Measurements from ENCODE around the gene RMC1. TPM values are rescaled to one million over a fixed set of nuclear protein-coding genes. Genes with fewer than 3 reads are reported as not detected.

Gene RMC1
- total RNA-seq, 1 donor from 2014 or later: 26.8 TPM

DNA sequence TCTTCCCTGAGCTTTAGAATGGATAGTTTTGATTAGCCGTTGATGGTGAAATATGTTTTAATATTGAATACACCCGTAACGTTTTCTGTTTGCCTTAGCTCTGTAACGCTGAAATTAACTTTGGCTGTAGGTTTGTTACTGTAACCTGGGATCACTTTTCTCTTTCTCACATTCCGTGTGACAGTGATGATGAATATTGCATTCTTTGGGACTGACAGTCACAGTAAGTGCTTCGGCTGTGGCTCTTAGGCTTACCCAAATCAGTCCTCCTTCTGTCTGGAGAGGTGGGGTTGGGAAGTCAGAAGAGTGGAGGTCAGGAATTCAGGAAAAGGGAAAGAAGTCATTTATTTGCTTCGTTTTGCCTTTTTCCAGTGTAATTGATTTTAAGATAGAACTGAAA, 18.0 kb downstream of the RMC1 start:
- H3K9me3 Mint-ChIP-seq (ENCODE audit: low read depth): no peaks in the 10 kb centered on the region
- DNase-seq (ENCODE audit: low spot score): no peak
- H3K4me3 Mint-ChIP-seq (ENCODE audit: unreplicated experiment): no peak overlapping the region
- no peaks in the 10 kb centered on the region for H3K27me3 Mint-ChIP-seq (ENCODE audit: low read depth)
- TF ChIP-seq, protein P1, sequence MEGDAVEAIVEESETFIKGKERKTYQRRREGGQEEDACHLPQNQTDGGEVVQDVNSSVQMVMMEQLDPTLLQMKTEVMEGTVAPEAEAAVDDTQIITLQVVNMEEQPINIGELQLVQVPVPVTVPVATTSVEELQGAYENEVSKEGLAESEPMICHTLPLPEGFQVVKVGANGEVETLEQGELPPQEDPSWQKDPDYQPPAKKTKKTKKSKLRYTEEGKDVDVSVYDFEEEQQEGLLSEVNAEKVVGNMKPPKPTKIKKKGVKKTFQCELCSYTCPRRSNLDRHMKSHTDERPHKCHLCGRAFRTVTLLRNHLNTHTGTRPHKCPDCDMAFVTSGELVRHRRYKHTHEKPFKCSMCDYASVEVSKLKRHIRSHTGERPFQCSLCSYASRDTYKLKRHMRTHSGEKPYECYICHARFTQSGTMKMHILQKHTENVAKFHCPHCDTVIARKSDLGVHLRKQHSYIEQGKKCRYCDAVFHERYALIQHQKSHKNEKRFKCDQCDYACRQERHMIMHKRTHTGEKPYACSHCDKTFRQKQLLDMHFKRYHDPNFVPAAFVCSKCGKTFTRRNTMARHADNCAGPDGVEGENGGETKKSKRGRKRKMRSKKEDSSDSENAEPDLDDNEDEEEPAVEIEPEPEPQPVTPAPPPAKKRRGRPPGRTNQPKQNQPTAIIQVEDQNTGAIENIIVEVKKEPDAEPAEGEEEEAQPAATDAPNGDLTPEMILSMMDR (IDR thresholded peaks at IDR 0.05): no peak
- peaks cover 30% of the 10 kb centered on the region for H3K36me3 Mint-ChIP-seq (ENCODE audit: low read depth)
- H3K4me1 Mint-ChIP-seq (ENCODE audit: low read depth): peaks cover 24% of the 10 kb centered on the region
- H3K27ac Mint-ChIP-seq (ENCODE audit: unreplicated experiment): peak overlapping the region; percentile 84

DNA sequence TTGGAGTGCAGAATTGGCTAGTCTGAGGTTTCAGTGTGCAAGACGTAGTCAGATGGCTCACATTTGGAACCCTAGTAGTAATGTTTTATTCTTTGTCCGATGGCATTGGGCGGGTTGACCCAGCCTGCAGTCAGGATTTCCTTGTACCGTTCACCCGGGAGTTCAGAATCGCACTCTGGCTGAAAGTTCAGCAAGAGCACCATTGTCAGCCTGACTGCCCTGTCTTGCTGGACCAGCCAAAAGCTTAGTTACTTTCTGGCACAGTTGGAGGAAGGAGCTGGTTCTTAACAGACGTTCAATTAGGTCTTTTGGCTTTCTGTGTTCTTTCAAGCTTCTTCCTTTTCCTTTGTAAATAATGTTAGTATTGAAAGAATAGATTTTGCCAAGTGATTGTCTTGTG, 18.6 kb downstream of the RMC1 start:
- Mint-ChIP-seq H3K4me3 (ENCODE audit: unreplicated experiment) (no peak overlapping the region), H3K9me3 (ENCODE audit: low read depth) (no peaks in the 10 kb centered on the region), H3K27me3 (ENCODE audit: low read depth) (no peaks in the 10 kb centered on the region), H3K27ac (ENCODE audit: unreplicated experiment) (peak overlapping the region; percentile 84), H3K4me1 (ENCODE audit: low read depth) (peaks cover 24% of the 10 kb centered on the region), H3K36me3 (ENCODE audit: low read depth) (peaks cover 34% of the 10 kb centered on the region)
- no peak for DNase-seq (ENCODE audit: low spot score)
- TF ChIP-seq, protein P1 (IDR thresholded peaks at IDR 0.05): no peak

DNA sequence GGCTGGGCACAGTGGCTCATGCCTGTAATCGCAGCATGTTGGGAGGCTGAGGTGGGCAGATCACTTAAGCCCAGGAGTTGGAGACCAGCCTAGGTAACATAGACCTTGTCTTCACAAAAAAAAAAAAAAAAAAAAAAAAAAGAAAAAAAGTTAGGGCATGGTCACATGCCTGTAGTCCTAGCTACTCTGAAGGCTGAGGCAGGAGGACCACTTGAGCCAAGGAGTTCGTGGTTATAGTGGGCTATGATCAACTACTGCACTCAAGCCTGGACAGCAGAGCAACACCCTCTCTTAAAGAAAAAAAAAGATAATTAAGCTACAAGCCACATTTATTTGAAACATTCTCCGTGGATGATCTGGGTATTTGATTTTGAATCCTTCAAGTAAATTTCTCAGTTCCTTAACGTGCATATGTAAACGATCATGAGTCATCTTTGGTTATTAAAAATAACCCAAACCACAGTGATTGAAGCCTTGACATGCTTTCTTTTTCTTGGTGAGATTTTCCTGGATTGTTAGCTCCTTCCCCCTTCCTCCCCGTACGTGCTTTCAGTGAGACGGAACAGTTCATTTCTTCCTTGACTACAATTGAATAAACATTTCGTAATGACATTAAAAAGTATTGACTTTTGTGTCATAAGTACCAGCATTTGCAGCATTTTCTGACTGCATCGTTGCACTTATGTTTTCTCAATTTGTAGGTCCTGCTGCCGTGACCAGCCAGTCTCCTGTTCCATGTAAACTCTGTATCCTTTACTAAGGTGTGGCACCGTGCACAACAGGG, 20.3 kb downstream of the RMC1 start:
- Mint-ChIP-seq H3K27ac (ENCODE audit: unreplicated experiment) (peak overlapping the region; percentile 77), H3K4me1 (ENCODE audit: low read depth) (peaks cover 24% of the 10 kb centered on the region), H3K4me3 (ENCODE audit: unreplicated experiment) (peak overlapping the region; percentile 4), H3K27me3 (ENCODE audit: low read depth) (no peaks in the 10 kb centered on the region), H3K9me3 (ENCODE audit: low read depth) (no peaks in the 10 kb centered on the region), H3K36me3 (ENCODE audit: low read depth) (peaks cover 33% of the 10 kb centered on the region)
- no peak for DNase-seq (ENCODE audit: low spot score)
- TF ChIP-seq, protein P1 (IDR thresholded peaks at IDR 0.05): no peak

DNA sequence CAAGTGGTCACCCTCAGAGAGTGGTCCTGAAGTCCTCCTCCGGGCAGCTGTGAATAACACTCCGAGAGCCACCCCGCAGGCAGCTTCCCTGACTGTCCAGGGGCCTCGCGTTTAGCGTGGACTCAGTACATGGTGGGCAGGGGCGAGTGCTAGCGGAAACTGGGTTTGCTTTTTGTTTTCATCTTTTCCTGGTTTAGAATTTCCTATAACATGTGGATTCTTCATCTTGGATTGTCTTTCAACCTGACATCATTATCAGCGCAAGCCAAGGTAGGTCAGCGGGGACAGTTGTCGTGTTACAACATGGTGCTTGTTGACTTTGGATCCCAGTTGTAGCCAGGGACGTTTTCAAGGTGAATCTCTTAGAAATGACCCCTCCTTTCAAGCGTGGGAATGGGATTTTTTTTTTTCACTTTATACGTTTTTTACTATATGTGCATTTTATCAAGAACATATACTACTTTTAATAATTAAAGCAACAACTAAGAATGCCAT, 20.9 kb downstream of the RMC1 start:
- Mint-ChIP-seq H3K27ac (ENCODE audit: unreplicated experiment) (peak overlapping the region; percentile 77), H3K4me1 (ENCODE audit: low read depth) (peaks cover 24% of the 10 kb centered on the region), H3K9me3 (ENCODE audit: low read depth) (no peaks in the 10 kb centered on the region), H3K27me3 (ENCODE audit: low read depth) (no peaks in the 10 kb centered on the region), H3K4me3 (ENCODE audit: unreplicated experiment) (peak overlapping the region; percentile 4), H3K36me3 (ENCODE audit: low read depth) (peaks cover 39% of the 10 kb centered on the region)
- TF ChIP-seq, protein P1 (IDR thresholded peaks at IDR 0.05): no peak
- no peak for DNase-seq (ENCODE audit: low spot score)

DNA sequence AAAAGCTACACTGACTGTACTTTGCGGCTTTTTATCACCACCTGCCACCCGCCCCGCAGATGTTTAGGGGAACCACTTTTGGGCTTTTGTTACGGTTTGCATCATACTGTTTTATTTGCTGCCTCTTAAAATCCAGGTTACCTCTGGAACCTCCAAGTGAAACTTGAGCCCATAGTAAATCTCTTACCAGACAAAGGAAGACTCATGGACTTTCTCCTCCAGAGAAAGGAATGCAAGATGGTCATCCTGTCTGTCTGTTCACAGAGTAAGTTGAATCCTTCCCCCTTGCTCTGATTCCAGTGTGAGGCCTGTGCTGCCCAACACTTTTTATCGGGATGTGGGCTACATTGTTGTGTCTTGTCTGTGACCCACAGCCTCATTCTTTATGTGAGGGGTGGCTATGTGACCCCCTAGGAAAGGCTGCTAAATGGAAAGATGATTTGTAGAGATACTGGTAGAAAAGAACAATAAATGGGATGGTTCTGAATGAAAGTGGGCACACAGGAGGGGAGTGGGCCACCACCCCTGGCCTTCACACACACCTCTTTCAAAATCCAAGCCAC, 23.3 kb downstream of the RMC1 start:
- no peak for DNase-seq (ENCODE audit: low spot score)
- peaks cover 37% of the 10 kb centered on the region for H3K36me3 Mint-ChIP-seq (ENCODE audit: low read depth)
- TF ChIP-seq, protein P1 (IDR thresholded peaks at IDR 0.05): no peak
- H3K4me1 Mint-ChIP-seq (ENCODE audit: low read depth): peaks cover 24% of the 10 kb centered on the region
- no peak overlapping the region for H3K27ac Mint-ChIP-seq (ENCODE audit: unreplicated experiment)
- H3K27me3 Mint-ChIP-seq (ENCODE audit: low read depth): no peaks in the 10 kb centered on the region
- H3K9me3 Mint-ChIP-seq (ENCODE audit: low read depth): no peaks in the 10 kb centered on the region
- H3K4me3 Mint-ChIP-seq (ENCODE audit: unreplicated experiment): no peak overlapping the region

Measured in chondrocyte (in vitro differentiated cells).